Mesenchymal stem cell (in vitro differentiated cells and primary cell): Measurements from ENCODE around the gene HES4.

Experiments used
- DNase-seq: peaks from one replicate; pipeline ENCODE4 v3.0.0-alpha.2; 2013
- H2AFZ ChIP-seq: one replicate; pipeline ENCODE4 v1.6.1; 2013; ENCODE audit warnings: low read depth, mild to moderate bottlenecking, control low read depth, inconsistent platforms, low read length, moderate library complexity
- H2AK5ac ChIP-seq: 2 replicates; pipeline ENCODE4 v1.6.1; 2013; ENCODE audit warnings: low read length, moderate library complexity, mild to moderate bottlenecking, inconsistent platforms; ENCODE audit not compliant: severe bottlenecking
- H2BK120ac ChIP-seq: one replicate; pipeline ENCODE4 v1.6.1; 2013; ENCODE audit warnings: low read depth, mild to moderate bottlenecking, inconsistent platforms, low read length, moderate library complexity
- H2BK12ac ChIP-seq, 2 experiments: one replicate each; pipeline ENCODE4 v1.6.1; 2013; ENCODE audit warnings: inconsistent platforms in 2 of 2, low read length in 2 of 2, mild to moderate bottlenecking in 2 of 2, moderate library complexity in 2 of 2, control low read depth in 1 of 2
- H2BK15ac ChIP-seq: one replicate; pipeline ENCODE4 v1.6.1; 2013; ENCODE audit warnings: mild to moderate bottlenecking, low read depth, inconsistent platforms; ENCODE audit not compliant: poor library complexity, severe bottlenecking
- H2BK5ac ChIP-seq: 2 replicates; pipeline ENCODE4 v1.6.1; 2013; ENCODE audit warnings: low read depth, mild to moderate bottlenecking, low read length, control low read depth, inconsistent platforms; ENCODE audit not compliant: poor library complexity, severe bottlenecking
- H3K14ac ChIP-seq, 2 experiments: one replicate each; pipeline ENCODE4 v1.6.1; 2013; ENCODE audit warnings: inconsistent platforms in 2 of 2, low read length in 2 of 2, control low read depth in 1 of 2, mild to moderate bottlenecking in 1 of 2, moderate library complexity in 1 of 2
- H3K18ac ChIP-seq, 2 experiments: one replicate each; pipeline ENCODE4 v1.6.1; 2013; ENCODE audit warnings: inconsistent platforms in 2 of 2, low read length in 2 of 2, control low read depth in 1 of 2, low read depth in 1 of 2, mild to moderate bottlenecking in 1 of 2
- H3K23ac ChIP-seq, 2 experiments: one replicate each; pipeline ENCODE4 v1.6.1; 2013; ENCODE audit warnings: inconsistent platforms in 2 of 2, low read length in 2 of 2, mild to moderate bottlenecking in 2 of 2, moderate library complexity in 2 of 2, control low read depth in 1 of 2
- H3K27ac ChIP-seq: 2 replicates; pipeline ENCODE4 v1.5.1; 2013; ENCODE audit warnings: mild to moderate bottlenecking, moderate library complexity, low read length, control low read depth, inconsistent platforms; ENCODE audit not compliant: poor library complexity, severe bottlenecking
- H3K27me3 ChIP-seq, 2 experiments: 2 replicates each; pipeline versions ENCODE4 v1.6.1 to v1.7.0; 2013; ENCODE audit warnings: low read length in 2 of 2, mild to moderate bottlenecking in 2 of 2, moderate library complexity in 2 of 2, control low read depth in 1 of 2, inconsistent platforms in 1 of 2; ENCODE audit not compliant: control insufficient read depth in 1 of 2, insufficient read depth in 1 of 2
- H3K36me3 ChIP-seq, 2 experiments: 2 replicates each; pipeline versions ENCODE4 v1.6.1 to v1.7.0; 2013; ENCODE audit warnings: low read length in 2 of 2, control low read depth in 1 of 2, inconsistent platforms in 1 of 2, low read depth in 1 of 2, mild to moderate bottlenecking in 1 of 2; ENCODE audit not compliant: insufficient read depth in 2 of 2, control insufficient read depth in 1 of 2
- H3K4ac ChIP-seq, 2 experiments: one replicate each; pipeline ENCODE4 v1.6.1; 2013; ENCODE audit warnings: inconsistent platforms in 2 of 2, low read length in 2 of 2, mild to moderate bottlenecking in 2 of 2, moderate library complexity in 2 of 2, control low read depth in 1 of 2, low read depth in 1 of 2
- H3K4me1 ChIP-seq: 2 replicates; pipeline ENCODE4 v1.6.1; 2013; ENCODE audit warnings: low read depth, low read length, control low read depth; ENCODE audit not compliant: control insufficient read depth, insufficient read depth
- H3K4me2 ChIP-seq: 2 replicates; pipeline ENCODE4 v1.6.1; 2013; ENCODE audit warnings: low read length, mild to moderate bottlenecking, inconsistent platforms; ENCODE audit not compliant: poor library complexity, severe bottlenecking
- H3K4me3 ChIP-seq, 2 experiments: 2 replicates each; pipeline versions ENCODE4 v1.5.1 to v1.7.0; 2013; ENCODE audit warnings: low read length in 2 of 2, mild to moderate bottlenecking in 2 of 2, control low read depth in 1 of 2, low read depth in 1 of 2; ENCODE audit not compliant: insufficient read depth in 1 of 2
- H3K79me1 ChIP-seq: replicated peaks from 2 replicates; pipeline ENCODE4 v1.6.1; 2013; ENCODE audit warnings: mild to moderate bottlenecking, control low read depth, low read length, inconsistent platforms; ENCODE audit not compliant: poor library complexity, severe bottlenecking
- H3K9ac ChIP-seq: 2 replicates; pipeline ENCODE4 v1.7.0; 2013; ENCODE audit warnings: mild to moderate bottlenecking, low read length, moderate library complexity
- H3K9me3 ChIP-seq: 2 replicates; pipeline ENCODE4 v1.7.0; 2013; ENCODE audit warnings: mild to moderate bottlenecking, low read length; ENCODE audit not compliant: control insufficient read depth
- H4K8ac ChIP-seq: one replicate; pipeline ENCODE4 v1.6.1; 2013; ENCODE audit warnings: inconsistent platforms, mild to moderate bottlenecking, low read length, moderate library complexity
- H4K91ac ChIP-seq: one replicate; pipeline ENCODE4 v1.6.1; 2013; ENCODE audit warnings: mild to moderate bottlenecking, low read length, inconsistent platforms
- WGBS: methylation state at CpG from one replicate; pipeline ENCODE4 v1.1.7; 2013; ENCODE audit warnings: mixed read lengths; 5-methylcytosine and 5-hydroxymethylcytosine counted together

Gene HES4

DNA sequence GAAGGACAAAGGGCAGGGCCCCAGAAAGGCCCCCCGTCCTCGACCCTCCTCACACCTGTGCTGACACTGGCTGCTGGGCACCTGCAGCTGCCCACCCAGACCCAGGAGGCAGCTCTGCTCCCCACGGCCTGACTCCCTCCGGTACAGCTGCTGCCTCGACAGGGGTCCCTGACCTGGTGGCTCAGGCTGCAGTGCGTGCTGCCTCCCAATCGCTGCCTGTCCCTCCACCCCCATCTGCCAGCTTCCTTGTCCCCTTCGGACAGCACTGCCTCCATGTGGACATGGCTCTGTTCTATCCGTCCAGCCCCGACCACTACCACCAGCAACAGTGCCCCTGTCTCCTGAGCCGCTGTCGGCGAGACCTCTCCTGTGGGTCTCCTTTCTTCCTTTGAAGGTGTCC is 45.0 kb downstream of the HES4 start:
- Histone ChIP-seq H4K8ac (no peak overlapping the region), H3K14ac (no peak overlapping the region), H4K91ac (no peak overlapping the region), H3K23ac (no peak overlapping the region), H3K27ac (no peak overlapping the region), H2BK120ac (no peak overlapping the region), H3K9ac (no peak overlapping the region), H3K18ac (no peak overlapping the region), H3K4me1 (peaks cover 13% of the 10 kb centered on the region), H3K4me2 (no peak overlapping the region), H3K9me3 (no peaks in the 10 kb centered on the region), H3K79me1 (peaks cover 48% of the 10 kb centered on the region), H3K4me3 (no peak overlapping the region), H2BK5ac (no peak overlapping the region), H3K27me3 (no peaks in the 10 kb centered on the region), H3K36me3 (peaks cover 66 to 75% of the 10 kb centered on the region in 2 experiments), H2BK12ac (no peak overlapping the region), H2AFZ (no peak overlapping the region), H2AK5ac (no peak overlapping the region), H3K4ac (no peak overlapping the region), H2BK15ac (no peak overlapping the region)
- 95% methylated on average over 13 of the region's 13 CpGs for WGBS
- DNase-seq: no peak

GRCh38 chr1:953524-954320 is 46.2 kb downstream of the HES4 start:
- no peak overlapping the region for H3K9ac ChIP-seq
- H2AK5ac ChIP-seq: no peak overlapping the region
- no peak overlapping the region for H2BK120ac ChIP-seq
- no peak overlapping the region for H3K18ac ChIP-seq
- H3K36me3 ChIP-seq: peaks cover 78 to 87% of the 10 kb centered on the region in 2 experiments
- no peak overlapping the region for H3K4ac ChIP-seq
- no peak overlapping the region for H2BK12ac ChIP-seq
- H3K23ac ChIP-seq: no peak overlapping the region
- no peak overlapping the region for H2AFZ ChIP-seq
- H3K27ac ChIP-seq: no peak overlapping the region
- H4K91ac ChIP-seq: no peak overlapping the region
- no peaks in the 10 kb centered on the region for H3K27me3 ChIP-seq
- no peak overlapping the region for H3K4me3 ChIP-seq
- no peak for DNase-seq
- H3K14ac ChIP-seq: no peak overlapping the region
- WGBS: 93% methylated on average over 32 of the region's 32 CpGs
- no peaks in the 10 kb centered on the region for H3K9me3 ChIP-seq
- peaks cover 10% of the 10 kb centered on the region for H3K4me1 ChIP-seq
- H4K8ac ChIP-seq: no peak overlapping the region
- H3K4me2 ChIP-seq: no peak overlapping the region
- H3K79me1 ChIP-seq: peaks cover 52% of the 10 kb centered on the region
- no peak overlapping the region for H2BK15ac ChIP-seq
- no peak overlapping the region for H2BK5ac ChIP-seq

DNA sequence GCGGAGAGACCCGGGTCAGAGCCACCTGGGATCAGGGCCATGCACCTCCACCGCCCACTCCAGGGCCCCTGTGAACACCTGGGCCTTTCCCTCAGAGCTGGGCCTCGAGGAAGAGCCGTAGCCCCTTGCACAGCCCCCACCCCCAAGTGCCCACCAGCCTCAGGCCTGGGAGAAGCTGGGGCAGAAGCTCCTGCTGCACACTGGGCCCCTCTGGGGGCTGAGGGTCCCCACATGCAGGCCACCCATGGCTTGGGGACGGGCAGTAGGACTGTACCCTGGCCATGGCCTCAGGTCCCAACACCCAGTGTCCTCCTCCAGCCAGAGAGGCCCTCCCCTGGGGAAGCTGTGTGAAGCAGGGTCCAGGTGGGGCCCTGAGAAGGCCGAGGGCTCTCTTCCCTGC is 47.3 kb downstream of the HES4 start:
- Histone ChIP-seq H2AK5ac (no peak overlapping the region), H2BK5ac (no peak overlapping the region), H3K79me1 (peaks cover 47% of the 10 kb centered on the region), H3K4me3 (no peak overlapping the region), H4K91ac (no peak overlapping the region), H2BK120ac (no peak overlapping the region), H2BK12ac (no peak overlapping the region), H3K18ac (no peak overlapping the region), H3K27me3 (no peaks in the 10 kb centered on the region), H3K36me3 (peaks cover 88 to 98% of the 10 kb centered on the region in 2 experiments), H3K14ac (no peak overlapping the region), H3K9me3 (no peaks in the 10 kb centered on the region), H3K27ac (no peak overlapping the region), H3K4me2 (no peak overlapping the region), H3K4me1 (peaks cover 4% of the 10 kb centered on the region), H3K4ac (no peak overlapping the region), H4K8ac (no peak overlapping the region), H2BK15ac (no peak overlapping the region), H3K23ac (no peak overlapping the region), H2AFZ (no peak overlapping the region), H3K9ac (no peak overlapping the region)
- DNase-seq: no peak
- WGBS: 96% methylated on average over 7 of the region's 7 CpGs

DNA sequence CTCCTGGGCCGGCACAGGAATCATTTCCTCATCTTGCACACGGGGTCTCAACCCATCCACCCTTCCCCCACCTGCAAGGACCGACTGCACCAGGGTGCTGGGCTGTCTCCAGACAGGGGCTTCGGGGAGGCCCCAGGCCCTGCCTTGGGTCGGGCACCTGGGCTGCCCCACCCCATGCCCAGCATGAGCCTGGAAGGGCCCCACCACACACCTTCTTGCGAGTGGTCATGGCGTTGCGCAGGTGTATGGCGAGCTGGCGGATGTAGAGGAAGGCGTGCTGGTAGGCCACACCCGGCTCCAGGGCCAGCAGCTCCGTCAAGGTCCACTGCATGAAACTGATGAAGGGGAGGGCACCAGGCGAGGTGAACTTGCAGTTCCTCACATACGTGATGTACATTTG is 47.7 kb downstream of the HES4 start:
- Histone ChIP-seq H3K18ac (no peak overlapping the region), H3K4ac (no peak overlapping the region), H3K4me2 (no peak overlapping the region), H3K27ac (no peak overlapping the region), H3K36me3 (peaks cover 92 to 100% of the 10 kb centered on the region in 2 experiments), H3K4me3 (no peak overlapping the region), H2BK15ac (no peak overlapping the region), H3K9me3 (no peaks in the 10 kb centered on the region), H3K14ac (no peak overlapping the region), H2BK120ac (no peak overlapping the region), H2AK5ac (no peak overlapping the region), H4K91ac (no peak overlapping the region), H3K27me3 (no peaks in the 10 kb centered on the region), H2BK5ac (no peak overlapping the region), H3K79me1 (peaks cover 44% of the 10 kb centered on the region), H4K8ac (no peak overlapping the region), H3K9ac (no peak overlapping the region), H3K4me1 (peaks cover 2% of the 10 kb centered on the region), H2BK12ac (no peak overlapping the region), H2AFZ (no peak overlapping the region), H3K23ac (no peak overlapping the region)
- no peak for DNase-seq
- 95% methylated on average over 15 of the region's 15 CpGs for WGBS
